ENCODE data around the gene CAMTA1.
"Not testable (repeated sequence)": the region's sequence is repeated elsewhere in the genome, so short reads cannot be mapped to it uniquely, and the experiment has no call there.

Gene CAMTA1

GRCh38 chr1:7150724-7151280 lies 365.5 kb downstream of the CAMTA1 start:
- DNase-seq (ENCODE audit: low spot score) = no peak

GRCh38 chr1:7151978-7152377 lies 366.7 kb downstream of the CAMTA1 start:
- DNase-seq (ENCODE audit: low spot score) = no peak

GRCh38 chr1:7152655-7153054 lies 367.4 kb downstream of the CAMTA1 start:
- DNase-seq (ENCODE audit: low spot score) = no peak

GRCh38 chr1:7153464-7153863 lies 368.2 kb downstream of the CAMTA1 start:
- no peak for DNase-seq (ENCODE audit: low spot score)

- DNase-seq (ENCODE audit: low spot score) = no peak
Observed at GRCh38 chr1:7159116-7159781, 374.0 kb downstream of the CAMTA1 start.

GRCh38 chr1:7168554-7168953 lies 383.3 kb downstream of the CAMTA1 start:
- not testable (repeated sequence) for DNase-seq (ENCODE audit: low spot score)

- DNase-seq (ENCODE audit: low spot score) = no peak
Observed at GRCh38 chr1:7171168-7171567, 385.9 kb downstream of the CAMTA1 start.

- no peak for DNase-seq (ENCODE audit: low spot score)
Observed at GRCh38 chr1:7171574-7171973, 386.3 kb downstream of the CAMTA1 start.

- no peak for DNase-seq (ENCODE audit: low spot score)
Observed at GRCh38 chr1:7172804-7173203, 387.6 kb downstream of the CAMTA1 start.

GRCh38 chr1:7174561-7174960 lies 389.3 kb downstream of the CAMTA1 start:
- DNase-seq (ENCODE audit: low spot score) = no peak

GRCh38 chr1:7174980-7175906 lies 390.0 kb downstream of the CAMTA1 start:
- no peak for DNase-seq (ENCODE audit: low spot score)

- DNase-seq (ENCODE audit: low spot score) = no peak
Observed at GRCh38 chr1:7177021-7177420, 391.8 kb downstream of the CAMTA1 start.

- no peak for DNase-seq (ENCODE audit: low spot score)
Observed at GRCh38 chr1:7177438-7178146, 392.3 kb downstream of the CAMTA1 start.

GRCh38 chr1:7178336-7178735 lies 393.1 kb downstream of the CAMTA1 start:
- DNase-seq (ENCODE audit: low spot score) = no peak

GRCh38 chr1:7178741-7179140 lies 393.5 kb downstream of the CAMTA1 start:
- no peak for DNase-seq (ENCODE audit: low spot score)

GRCh38 chr1:7185721-7186120 lies 400.5 kb downstream of the CAMTA1 start:
- no peak for DNase-seq (ENCODE audit: low spot score)

- DNase-seq (ENCODE audit: low spot score) = no peak
Observed at GRCh38 chr1:7186382-7187111, 401.3 kb downstream of the CAMTA1 start.

GRCh38 chr1:7187112-7187493 lies 401.8 kb downstream of the CAMTA1 start:
- DNase-seq (ENCODE audit: low spot score) = no peak

GRCh38 chr1:7190261-7190660 lies 405.0 kb downstream of the CAMTA1 start:
- DNase-seq (ENCODE audit: low spot score) = no peak

- DNase-seq (ENCODE audit: low spot score) = no peak
Observed at GRCh38 chr1:7192453-7192852, 407.2 kb downstream of the CAMTA1 start.

- DNase-seq (ENCODE audit: low spot score) = no peak
Observed at GRCh38 chr1:7196036-7196911, 411.0 kb downstream of the CAMTA1 start.
